GM19351 (cell line): ENCODE results near the gene TSC22D1.

ENCODE experiments used
- ATAC-seq: cut with Tn5 transposase; IDR thresholded peaks from one replicate; pipeline ENCODE4 v1.9.1; 2021; ENCODE audit warnings: mild to moderate bottlenecking, moderate library complexity; ENCODE audit not compliant: unreplicated experiment

The TSC22D1 gene

DNA sequence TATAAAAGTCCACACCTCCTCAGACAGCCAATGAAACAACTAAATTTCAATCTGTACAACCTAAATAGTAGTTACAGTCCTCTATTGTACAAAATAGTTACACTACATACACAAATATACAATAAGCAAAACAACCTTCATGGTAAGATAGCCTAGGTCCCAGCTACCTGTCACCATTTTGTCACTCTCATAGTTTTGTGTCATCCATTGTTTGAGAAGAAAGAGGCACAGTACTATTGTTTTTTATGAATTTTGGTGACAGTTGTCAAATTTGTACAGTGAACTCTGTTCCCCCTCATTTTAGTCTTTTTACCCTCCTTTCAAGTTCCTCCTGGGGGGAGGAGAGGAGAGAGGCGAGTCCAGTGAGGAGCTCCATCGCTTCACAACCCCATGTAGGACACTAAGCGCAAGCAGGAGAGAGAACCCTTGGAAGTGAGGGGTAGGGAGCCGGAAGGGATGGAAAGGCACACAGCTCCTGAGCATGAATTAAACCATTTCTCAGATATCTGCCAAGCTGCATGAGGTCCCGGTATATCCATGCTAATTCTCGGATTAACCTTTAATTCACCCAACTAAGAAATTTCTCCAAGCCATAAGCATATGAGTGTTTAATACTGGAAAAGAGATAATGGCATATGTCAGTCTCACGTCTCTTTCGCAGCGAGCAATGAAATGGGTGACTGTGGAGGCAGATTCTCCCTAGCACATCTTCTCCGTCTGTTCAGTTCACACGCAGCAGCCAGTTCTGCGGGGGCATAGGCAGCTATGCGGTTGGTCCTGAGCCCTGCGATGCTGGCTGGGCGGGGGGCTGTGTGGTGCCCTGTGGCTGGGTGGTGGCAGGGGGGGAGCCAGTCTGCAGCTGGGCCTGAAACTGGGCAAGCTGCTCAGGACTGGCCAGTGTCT lies 142.0 kb downstream of the TSC22D1 start:
- ATAC-seq = no peak

DNA sequence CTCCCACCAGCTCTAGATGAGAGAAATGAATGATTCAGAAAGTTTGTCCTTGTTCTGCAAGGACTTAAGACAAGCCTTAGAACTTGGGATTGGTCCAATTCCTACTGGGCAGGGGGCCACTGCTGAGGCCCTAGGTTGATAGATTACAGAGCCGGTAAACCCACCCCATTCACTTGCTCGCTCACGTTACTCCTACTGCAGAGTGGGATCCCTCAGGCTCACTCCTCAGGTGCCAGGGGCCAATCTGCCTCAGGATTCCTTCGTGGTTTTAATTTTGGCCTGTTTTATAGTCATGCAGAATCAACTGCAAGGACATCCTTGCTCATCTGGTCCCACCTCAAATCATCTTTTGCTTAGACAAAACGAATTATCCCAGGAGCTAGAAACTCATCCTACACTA lies 143.5 kb downstream of the TSC22D1 start:
- ATAC-seq = no peak

- ATAC-seq = no peak
These were observed 145.0 kb downstream of the TSC22D1 start for GRCh38 chr13:44431150-44431549.

DNA sequence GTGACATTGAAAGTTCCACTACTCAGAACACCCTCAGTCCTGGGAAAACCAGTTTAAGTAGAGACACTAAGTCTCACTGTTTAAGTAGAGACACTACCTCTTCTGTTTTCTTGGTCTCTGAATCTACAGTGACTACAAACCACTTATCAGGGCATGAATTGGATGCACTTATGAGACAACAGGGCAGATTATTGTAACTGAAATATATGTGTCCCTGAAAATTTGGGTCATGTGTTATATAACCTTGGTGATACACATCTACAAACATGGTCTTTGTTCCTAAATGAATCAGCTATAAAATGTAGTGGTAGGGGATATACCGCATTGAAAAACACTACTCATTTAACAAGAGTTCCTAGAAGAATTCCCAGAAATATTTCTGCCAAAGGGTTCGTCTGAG lies 146.8 kb downstream of the TSC22D1 start:
- no peak for ATAC-seq

- no peak for ATAC-seq
These were observed 149.7 kb downstream of the TSC22D1 start for GRCh38 chr13:44426461-44426860.

DNA sequence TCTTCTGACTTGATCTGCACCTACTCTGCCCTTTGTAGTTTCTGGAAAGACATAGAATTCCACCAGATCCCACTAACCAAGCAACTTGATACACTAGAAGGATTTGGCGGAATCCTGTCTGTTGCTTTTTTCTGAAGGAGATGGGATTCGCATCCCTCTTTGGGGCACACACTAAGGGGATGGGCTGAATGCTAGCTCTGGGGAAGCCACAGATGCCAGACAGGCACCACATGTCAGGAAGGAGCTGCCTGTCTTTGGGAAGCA lies 150.4 kb downstream of the TSC22D1 start:
- ATAC-seq = no peak

DNA sequence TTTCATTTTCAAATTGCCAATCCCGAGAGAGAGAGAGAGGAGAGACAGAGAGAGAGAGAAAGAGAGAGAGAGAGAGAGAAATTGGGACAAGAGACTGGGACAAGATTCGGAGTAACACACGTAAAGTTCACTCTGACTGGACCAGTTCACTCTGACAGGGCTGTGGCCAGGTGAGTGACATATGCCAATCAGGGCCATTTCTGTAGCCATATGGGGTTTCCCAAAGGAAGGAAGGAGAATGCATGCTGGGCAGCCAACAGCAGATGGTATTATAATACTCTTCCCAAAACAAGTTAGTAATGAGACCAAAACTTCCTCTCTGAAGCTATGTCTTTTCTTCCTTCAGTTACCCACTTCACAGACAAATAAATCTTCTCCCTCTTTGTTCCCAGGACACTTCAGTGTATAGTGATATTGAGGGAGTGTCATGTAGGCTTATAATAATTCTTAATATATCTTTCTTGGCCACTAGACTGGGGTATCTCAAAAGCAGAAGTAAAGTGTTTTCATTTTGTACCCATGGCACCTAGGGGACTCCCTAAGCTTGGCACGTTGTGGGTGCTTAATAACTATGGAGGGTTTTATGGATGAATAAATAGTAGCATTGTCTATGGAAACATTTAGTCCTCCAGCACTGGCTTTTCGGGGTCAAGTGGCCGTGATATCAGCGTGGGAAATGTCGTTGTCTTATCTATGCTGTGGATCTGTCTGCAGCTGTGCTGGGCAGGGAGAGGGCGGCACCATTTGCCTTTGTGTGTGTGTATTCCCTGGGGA lies 150.9 kb downstream of the TSC22D1 start:
- ATAC-seq = no peak

- no peak for ATAC-seq
These were observed 152.3 kb downstream of the TSC22D1 start for GRCh38 chr13:44423824-44424223.

DNA sequence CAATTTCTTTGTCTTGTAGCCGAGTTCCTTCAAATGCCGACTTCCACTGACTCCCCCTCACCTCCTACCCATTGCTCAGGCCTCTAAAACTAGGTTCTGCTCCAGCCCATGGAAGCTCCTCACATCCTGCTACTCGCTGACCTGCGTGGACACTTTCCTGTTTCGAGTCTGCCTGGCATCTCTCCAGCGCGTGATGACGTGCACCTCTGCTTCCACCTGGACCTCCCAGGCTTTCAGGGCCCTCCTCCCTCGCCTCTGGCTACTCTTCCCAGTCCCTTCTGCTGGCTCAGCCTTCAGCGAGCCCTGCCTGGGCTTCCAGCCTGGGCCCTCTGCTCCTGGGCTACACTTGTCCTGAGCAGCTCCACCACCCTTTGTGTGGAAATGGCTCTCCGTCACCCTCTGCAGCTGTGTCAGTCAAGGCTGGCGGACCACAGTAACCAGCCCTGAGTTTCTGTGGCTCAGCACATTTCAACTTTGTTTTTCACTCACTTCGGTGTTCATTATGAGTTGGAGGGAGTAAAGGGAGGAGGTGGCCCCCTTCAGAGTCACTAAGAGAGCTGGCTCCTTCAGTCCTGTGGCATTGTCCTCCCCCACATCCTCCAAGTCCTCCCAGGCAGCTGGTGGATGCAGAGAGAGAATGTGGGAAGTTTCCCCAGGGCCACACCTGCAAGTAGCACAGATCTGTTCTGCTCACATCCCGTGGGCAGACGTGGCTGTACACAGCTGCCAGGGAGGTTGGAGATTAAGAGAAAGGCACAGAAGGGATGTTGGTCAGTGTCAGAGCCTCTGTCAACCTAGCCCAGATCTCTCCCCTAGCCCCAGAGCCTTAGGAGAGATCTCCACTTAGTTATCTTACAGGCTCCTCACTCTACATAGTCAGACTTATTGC lies 153.1 kb downstream of the TSC22D1 start:
- ATAC-seq = no peak

DNA sequence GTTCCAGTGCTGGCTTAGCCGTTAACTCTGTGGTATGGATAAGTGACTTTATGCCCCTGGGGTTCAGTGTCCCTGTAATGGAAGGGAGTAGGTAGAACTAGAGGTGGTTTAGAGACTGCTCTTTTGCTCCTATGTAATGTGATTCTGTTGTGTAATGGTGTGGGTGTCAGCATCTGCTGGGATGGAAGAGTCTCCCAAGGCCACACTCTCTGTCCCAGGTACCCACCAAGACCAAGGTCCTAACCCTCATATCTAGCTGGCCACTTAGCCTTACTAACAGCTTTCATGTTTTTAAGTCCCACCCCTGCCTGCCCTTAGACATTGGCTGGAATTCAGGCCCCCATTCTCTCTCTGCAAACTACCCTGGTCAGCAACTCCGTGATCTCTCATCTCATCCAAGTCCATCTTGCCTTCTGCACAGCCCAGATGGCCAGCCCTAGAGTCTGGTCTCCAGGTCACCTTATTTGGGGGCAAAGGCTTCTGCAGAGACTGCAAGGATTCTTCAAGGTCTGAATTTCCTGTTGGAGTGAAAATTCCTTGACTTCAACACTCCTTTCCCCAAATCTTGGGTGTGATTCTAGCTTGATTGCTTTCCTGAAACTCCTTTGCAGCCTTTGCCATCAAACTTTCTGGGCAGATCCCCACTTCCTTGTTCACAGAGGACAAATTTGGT lies 154.1 kb downstream of the TSC22D1 start:
- ATAC-seq = no peak

GRCh38 chr13:44420376-44421220 lies 155.5 kb downstream of the TSC22D1 start:
- no peak for ATAC-seq

GRCh38 chr13:44417876-44418275 lies 158.3 kb downstream of the TSC22D1 start:
- no peak for ATAC-seq

GRCh38 chr13:44417446-44417845 lies 158.7 kb downstream of the TSC22D1 start:
- ATAC-seq = no peak

GRCh38 chr13:44416744-44417143 lies 159.4 kb downstream of the TSC22D1 start:
- no peak for ATAC-seq

DNA sequence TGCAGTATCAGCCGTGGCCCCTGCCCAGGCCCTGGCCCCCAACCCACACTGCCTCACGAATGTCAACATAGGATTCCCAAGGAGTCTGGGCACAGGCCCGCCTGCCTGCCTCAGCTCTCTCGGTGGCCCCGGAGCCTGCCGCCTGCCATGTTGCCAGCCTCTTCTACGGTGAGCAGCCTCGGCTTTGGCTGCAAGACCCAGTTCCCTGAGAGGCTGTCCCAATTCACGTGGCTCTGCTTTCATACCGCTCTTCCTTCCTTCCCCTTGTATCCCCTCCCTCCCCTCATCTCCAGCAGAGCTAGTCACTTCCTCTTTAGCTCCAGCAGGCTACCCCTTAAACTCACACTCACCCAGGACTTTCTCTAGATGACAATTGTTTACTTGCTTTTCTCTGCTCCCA lies 159.8 kb downstream of the TSC22D1 start:
- no peak for ATAC-seq

DNA sequence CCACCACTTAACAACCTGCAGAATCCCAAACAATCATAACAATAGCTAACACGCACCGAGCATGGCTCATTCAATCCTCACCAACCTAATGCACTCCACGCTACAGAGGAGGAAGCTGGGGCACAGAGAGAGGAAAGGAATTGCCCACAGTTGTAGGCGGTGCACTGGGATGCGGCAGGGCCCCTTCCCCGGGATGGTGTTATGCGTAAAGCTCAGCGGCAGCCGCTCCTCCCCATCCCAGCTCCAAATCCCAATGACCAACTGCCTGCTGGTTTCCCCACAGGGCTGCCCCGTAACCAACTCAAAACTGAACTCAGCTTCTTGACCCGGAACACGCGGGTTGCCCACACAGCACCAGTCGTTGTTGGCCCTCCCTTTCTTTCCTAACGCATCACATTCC lies 160.3 kb downstream of the TSC22D1 start:
- no peak for ATAC-seq

GRCh38 chr13:44414716-44415115 lies 161.4 kb downstream of the TSC22D1 start:
- no peak for ATAC-seq

DNA sequence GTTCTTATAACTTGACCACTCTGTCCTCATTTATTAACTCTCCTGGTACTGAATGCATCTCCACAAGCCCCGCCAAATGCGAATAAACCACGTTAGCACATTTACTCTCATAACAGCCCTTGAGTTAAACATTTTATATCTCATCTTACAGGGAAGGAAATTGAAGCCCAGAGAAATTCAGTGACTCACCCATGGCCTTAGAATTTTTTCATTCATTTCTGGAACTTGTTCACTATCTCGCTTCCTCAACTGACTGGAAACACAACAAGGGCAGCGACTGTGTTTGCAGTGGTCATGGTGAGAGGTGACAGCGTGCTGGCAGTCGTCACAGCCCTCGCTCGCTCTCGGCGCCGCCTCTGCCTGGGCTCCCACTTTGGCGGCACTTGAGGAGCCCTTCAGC lies 163.0 kb downstream of the TSC22D1 start:
- ATAC-seq = no peak

DNA sequence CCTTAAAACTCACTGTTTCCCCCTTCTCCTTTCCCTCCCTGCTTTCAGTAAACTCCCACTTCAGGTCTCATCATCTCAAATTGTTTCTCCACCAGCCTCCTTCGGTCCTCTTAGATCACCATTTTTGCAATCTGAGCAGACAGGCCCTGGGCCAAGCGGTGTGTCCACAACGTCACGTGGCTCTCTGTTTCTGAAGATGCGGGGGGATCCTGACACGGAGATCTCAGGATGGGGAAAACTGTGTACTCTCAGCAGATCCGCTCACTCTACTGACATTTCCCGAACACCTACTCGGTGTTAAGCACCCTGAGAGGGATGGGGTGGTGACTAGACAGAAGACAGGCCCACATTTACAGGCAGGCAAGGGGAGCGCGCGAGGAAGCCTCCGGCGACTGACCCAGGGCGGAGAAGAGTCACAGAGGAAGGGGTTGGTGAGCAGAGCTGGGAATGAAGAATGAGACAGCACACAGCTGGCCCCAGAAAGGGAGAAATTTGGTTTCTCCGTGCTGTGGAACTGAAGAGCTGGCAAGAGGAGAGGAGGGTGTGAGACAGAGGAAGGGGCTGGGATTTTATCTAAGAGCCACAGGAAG lies 163.7 kb downstream of the TSC22D1 start:
- ATAC-seq = no peak

DNA sequence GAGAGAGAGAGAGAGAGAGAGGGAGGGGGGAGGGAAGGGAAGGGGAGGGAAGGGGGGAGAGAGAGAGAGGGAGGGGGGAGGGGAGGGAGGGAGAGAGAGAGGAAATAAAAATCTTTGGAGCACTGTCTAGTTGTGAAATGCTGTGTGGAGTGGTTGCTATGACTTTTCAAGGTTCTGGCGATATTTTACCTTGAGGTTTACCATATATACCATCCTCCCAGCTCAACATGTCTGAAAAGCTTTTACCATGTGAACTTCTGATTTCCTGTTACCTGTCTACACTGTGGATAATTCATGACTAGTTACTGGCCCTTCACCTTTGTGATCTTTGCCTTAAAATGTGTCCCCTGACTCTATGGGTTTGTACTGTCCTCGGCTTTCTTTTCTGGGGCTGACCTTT lies 164.3 kb downstream of the TSC22D1 start:
- ATAC-seq = no peak
